ENCODE measurements around the gene ZNF687.

Gene ZNF687

DNA sequence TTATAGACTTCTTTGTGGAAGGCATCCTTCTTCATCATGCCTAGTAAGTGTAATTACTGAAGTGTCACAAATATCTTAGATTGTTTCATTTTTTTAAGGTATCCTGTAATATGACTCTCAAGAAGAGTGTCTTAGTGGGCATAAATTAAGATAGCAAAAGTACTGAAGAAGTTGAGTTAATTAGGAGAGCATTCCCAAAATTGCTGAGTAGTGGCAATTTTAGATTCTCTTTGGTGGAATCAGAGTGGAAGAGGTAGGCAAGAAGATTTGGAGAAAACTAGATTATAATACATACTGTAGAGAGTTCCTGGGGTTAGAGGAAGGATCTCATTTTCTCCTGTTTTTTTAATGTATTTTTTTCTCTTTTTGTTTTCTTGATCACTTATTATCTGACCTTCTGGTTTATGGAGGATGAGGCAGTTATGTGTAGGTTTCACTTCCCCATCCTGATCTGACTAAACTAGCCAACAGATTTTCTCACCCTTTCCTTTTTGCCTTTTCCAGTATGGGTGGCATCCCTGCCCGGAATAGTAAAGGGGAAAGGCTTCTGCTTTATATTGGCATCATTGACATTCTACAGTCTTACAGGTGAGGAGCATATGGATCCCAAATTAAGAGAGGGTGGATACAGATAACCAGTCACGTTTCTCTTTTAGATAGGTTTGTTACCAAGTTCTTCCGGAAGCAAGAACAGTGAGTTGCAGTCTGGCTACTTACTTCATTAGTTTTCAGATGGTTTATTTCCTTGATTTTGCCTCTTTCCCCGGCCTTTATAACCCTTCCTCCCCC is 44.2 kb upstream of the ZNF687 start:
- ATAC-seq = peak; percentile 42; the same call in 1 of the 3 replicates
- no peak for TF ChIP-seq ZFP3 (CRISPR knock-in tag; IDR thresholded peaks at IDR 0.05)
- no peak for TF ChIP-seq TCF4 (CRISPR knock-in tag; IDR thresholded peaks at IDR 0.05; ENCODE audit: borderline replicate concordance)

GRCh38 chr1:151238467-151238739 is 43.7 kb upstream of the ZNF687 start:
- TF ChIP-seq ZFP30 (CRISPR knock-in tag; IDR thresholded peaks at IDR 0.05) (no peak), RARB (CRISPR knock-in tag; IDR thresholded peaks at IDR 0.05) (peak; percentile 12; the same call in 1 of the 2 replicates), TOX (CRISPR knock-in tag; IDR thresholded peaks at IDR 0.05; ENCODE audit: borderline replicate concordance) (peak; percentile 60)
- ATAC-seq = peak; percentile 98

DNA sequence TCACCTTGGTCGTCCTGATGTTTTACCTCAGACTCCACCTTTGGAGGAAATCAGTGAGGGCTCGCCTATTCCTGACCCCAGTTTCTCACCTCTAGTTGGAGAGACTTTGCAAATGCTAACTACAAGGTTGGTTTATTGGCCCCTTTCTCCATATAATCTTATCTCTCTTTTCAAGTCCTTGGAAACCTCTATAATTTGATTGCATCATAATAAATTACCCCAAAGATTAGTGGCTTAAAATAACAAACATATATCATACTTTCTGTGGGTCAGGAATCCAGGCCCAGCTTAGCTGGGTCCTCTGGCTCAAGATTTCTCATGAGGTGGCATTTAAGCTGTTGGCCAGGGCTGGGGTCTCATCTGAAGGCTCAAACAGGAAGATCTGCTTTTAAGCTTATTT is 39.7 kb upstream of the ZNF687 start:
- ATAC-seq = no peak
- TF ChIP-seq, protein P1, sequence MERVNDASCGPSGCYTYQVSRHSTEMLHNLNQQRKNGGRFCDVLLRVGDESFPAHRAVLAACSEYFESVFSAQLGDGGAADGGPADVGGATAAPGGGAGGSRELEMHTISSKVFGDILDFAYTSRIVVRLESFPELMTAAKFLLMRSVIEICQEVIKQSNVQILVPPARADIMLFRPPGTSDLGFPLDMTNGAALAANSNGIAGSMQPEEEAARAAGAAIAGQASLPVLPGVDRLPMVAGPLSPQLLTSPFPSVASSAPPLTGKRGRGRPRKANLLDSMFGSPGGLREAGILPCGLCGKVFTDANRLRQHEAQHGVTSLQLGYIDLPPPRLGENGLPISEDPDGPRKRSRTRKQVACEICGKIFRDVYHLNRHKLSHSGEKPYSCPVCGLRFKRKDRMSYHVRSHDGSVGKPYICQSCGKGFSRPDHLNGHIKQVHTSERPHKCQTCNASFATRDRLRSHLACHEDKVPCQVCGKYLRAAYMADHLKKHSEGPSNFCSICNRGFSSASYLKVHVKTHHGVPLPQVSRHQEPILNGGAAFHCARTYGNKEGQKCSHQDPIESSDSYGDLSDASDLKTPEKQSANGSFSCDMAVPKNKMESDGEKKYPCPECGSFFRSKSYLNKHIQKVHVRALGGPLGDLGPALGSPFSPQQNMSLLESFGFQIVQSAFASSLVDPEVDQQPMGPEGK (CRISPR knock-in tag; IDR thresholded peaks at IDR 0.05; ENCODE audit: borderline replicate concordance) = no peak
- TF ChIP-seq ZFP3 (CRISPR knock-in tag; IDR thresholded peaks at IDR 0.05) = no peak
- TF ChIP-seq PPARA (CRISPR knock-in tag; IDR thresholded peaks at IDR 0.05; ENCODE audit: borderline replicate concordance) = no peak
- no peak for TF ChIP-seq ARNTL (CRISPR knock-in tag; IDR thresholded peaks at IDR 0.05; ENCODE audit: borderline replicate concordance, low read depth)
- TF ChIP-seq CSRNP3 (CRISPR knock-in tag; IDR thresholded peaks at IDR 0.05) = no peak
- TF ChIP-seq RARB (CRISPR knock-in tag; IDR thresholded peaks at IDR 0.05) = no peak
- no peak for TF ChIP-seq GLIS3 (CRISPR knock-in tag; IDR thresholded peaks at IDR 0.05)
- TF ChIP-seq ZNF8 (CRISPR knock-in tag; IDR thresholded peaks at IDR 0.05) = no peak
- no peak for TF ChIP-seq ZFP30 (CRISPR knock-in tag; IDR thresholded peaks at IDR 0.05)
- no peak for TF ChIP-seq SNAI2 (CRISPR knock-in tag; IDR thresholded peaks at IDR 0.05)
- TF ChIP-seq CSDC2 (CRISPR knock-in tag; IDR thresholded peaks at IDR 0.05) = no peak
- no peak for TF ChIP-seq BACH2 (CRISPR knock-in tag; IDR thresholded peaks at IDR 0.05; ENCODE audit: borderline replicate concordance)
- no peak for TF ChIP-seq ZC3H10 (CRISPR knock-in tag; IDR thresholded peaks at IDR 0.05)
- TF ChIP-seq POU6F1 (CRISPR knock-in tag; IDR thresholded peaks at IDR 0.05; ENCODE audit: borderline replicate concordance, low read depth) = no peak
- no peak for TF ChIP-seq ISL1 (CRISPR knock-in tag; IDR thresholded peaks at IDR 0.05)
- no peak for TF ChIP-seq OSR1 (CRISPR knock-in tag; IDR thresholded peaks at IDR 0.05)

DNA sequence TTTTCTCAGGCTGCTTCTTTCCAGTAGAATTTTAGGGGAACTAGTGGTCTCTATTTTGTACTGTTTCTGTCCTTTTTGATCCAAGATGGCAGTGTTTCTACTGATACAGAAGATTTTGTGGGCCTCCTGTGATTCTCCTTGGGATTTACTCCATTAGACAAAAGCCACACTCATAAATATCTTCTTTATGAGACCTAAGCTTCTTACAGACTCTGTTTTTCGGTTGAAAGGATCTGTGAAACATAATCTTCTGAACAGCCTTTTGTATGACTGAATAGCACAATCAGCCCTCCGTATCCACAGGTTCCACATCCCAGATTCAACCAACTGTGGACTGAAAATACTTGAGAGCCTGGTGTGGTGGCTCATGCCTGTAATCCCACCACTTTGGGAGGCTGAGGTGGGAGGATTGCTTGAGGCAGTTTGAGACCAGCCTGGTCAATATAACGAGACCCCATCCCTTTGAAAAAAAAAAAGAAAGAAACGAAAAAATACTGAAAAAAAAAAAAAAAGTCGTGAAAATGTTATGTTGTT is 38.3 kb upstream of the ZNF687 start:
- ATAC-seq = no peak
- TF ChIP-seq ISL1 (CRISPR knock-in tag; IDR thresholded peaks at IDR 0.05) = no peak
- no peak for TF ChIP-seq RARB (CRISPR knock-in tag; IDR thresholded peaks at IDR 0.05)
- TF ChIP-seq ZFP30 (CRISPR knock-in tag; IDR thresholded peaks at IDR 0.05) = no peak
- no peak for TF ChIP-seq CSDC2 (CRISPR knock-in tag; IDR thresholded peaks at IDR 0.05)
- TF ChIP-seq POU6F1 (CRISPR knock-in tag; IDR thresholded peaks at IDR 0.05; ENCODE audit: borderline replicate concordance, low read depth) = no peak

DNA sequence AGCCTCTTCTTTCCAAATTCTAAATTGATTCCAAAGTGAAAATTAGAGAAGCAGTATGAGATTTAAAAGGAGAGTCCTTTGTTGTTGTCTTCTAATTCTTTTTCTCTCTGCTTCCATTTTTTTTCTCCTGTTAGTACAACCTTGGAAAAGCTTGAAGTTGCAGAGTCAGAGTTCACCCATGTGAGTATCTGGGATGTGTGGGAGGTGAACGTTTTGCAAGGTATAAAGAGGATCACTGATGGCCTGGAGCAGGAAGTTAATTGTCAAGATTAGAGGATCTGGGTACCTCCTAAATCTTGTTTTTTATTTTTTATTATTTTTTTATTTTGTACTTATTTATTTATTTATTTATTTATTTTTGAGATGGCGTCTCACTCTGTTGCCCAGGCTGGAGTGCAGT is 35.3 kb upstream of the ZNF687 start:
- ATAC-seq = no peak
- TF ChIP-seq, protein P1 (CRISPR knock-in tag; IDR thresholded peaks at IDR 0.05; ENCODE audit: borderline replicate concordance) = no peak
- TF ChIP-seq OSR1 (CRISPR knock-in tag; IDR thresholded peaks at IDR 0.05) (no peak), TOX (CRISPR knock-in tag; IDR thresholded peaks at IDR 0.05; ENCODE audit: borderline replicate concordance) (no peak), ARNTL (CRISPR knock-in tag; IDR thresholded peaks at IDR 0.05; ENCODE audit: borderline replicate concordance, low read depth) (no peak), ZNF8 (CRISPR knock-in tag; IDR thresholded peaks at IDR 0.05) (no peak), RARB (CRISPR knock-in tag; IDR thresholded peaks at IDR 0.05) (no peak), ZNF565 (CRISPR knock-in tag; conservative IDR thresholded peaks at IDR 0.05; ENCODE audit: low read depth) (no peak), ZC3H10 (CRISPR knock-in tag; IDR thresholded peaks at IDR 0.05) (no peak), SNAI2 (CRISPR knock-in tag; IDR thresholded peaks at IDR 0.05) (no peak), ZFP30 (CRISPR knock-in tag; IDR thresholded peaks at IDR 0.05) (no peak), CSRNP3 (CRISPR knock-in tag; IDR thresholded peaks at IDR 0.05) (no peak), BACH2 (CRISPR knock-in tag; IDR thresholded peaks at IDR 0.05; ENCODE audit: borderline replicate concordance) (no peak), TCF4 (CRISPR knock-in tag; IDR thresholded peaks at IDR 0.05; ENCODE audit: borderline replicate concordance) (no peak)
- TF ChIP-seq, protein P2, sequence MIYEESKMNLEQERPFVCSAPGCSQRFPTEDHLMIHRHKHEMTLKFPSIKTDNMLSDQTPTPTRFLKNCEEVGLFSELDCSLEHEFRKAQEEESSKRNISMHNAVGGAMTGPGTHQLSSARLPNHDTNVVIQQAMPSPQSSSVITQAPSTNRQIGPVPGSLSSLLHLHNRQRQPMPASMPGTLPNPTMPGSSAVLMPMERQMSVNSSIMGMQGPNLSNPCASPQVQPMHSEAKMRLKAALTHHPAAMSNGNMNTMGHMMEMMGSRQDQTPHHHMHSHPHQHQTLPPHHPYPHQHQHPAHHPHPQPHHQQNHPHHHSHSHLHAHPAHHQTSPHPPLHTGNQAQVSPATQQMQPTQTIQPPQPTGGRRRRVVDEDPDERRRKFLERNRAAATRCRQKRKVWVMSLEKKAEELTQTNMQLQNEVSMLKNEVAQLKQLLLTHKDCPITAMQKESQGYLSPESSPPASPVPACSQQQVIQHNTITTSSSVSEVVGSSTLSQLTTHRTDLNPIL (CRISPR knock-in tag; IDR thresholded peaks at IDR 0.05; ENCODE audit: low read depth) = no peak
